ENCODE measurements around the gene NDUFA6.
"Not testable (repeated sequence)": the region's sequence is repeated elsewhere in the genome, so short reads cannot be mapped to it uniquely, and the experiment has no call there.

NDUFA6 gene

GRCh38 chr22:42111798-42112197, 21.2 kb upstream of the NDUFA6 start:
- no peak for DNase-seq

GRCh38 chr22:42108848-42109247, 18.3 kb upstream of the NDUFA6 start:
- no peak for DNase-seq

DNA sequence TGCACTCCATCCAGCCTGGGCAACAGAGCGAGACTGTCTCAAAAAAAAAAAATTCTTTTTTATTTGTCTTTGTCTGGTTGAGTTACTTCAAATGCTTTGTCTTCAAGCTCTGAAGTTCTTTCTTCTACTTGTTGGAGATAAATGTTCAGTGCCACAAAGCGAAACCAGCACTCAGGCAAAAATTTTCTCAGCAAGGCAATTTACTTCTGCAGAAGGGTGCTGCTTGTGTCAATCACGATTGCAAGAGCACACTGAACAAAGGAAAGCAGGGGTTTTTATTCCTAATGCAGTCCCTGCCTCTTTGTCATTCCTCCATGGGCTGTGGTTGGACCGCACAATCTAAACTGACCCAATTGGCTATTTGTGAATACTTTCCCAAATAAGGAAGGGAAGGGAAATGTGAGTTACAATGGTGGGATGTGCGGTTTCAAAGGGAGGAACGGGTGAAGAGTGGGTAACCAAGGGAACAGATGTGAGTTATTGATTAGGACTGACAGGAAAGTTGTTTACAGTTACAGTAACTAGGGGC, 13.8 kb upstream of the NDUFA6 start:
- not testable (repeated sequence) for DNase-seq

DNA sequence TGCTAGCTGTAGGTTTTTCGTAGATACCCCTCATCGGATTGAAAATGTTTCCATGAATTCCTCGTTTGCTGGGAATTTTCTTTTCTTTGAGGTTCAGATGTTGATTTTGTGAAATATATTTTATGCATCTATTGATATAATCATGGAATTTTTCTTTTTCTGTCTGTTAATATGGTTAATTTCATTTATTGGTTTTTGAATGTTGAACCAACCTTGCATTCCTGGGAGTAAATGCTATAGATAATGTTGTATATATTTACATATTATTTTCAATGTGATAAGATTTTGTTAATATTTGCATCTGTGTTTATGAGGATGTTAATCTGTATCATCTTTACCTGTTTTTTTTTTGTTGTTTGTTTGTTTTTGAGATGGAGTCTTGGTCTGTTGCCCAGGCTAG, 10.6 kb upstream of the NDUFA6 start:
- DNase-seq, result no peak

DNA sequence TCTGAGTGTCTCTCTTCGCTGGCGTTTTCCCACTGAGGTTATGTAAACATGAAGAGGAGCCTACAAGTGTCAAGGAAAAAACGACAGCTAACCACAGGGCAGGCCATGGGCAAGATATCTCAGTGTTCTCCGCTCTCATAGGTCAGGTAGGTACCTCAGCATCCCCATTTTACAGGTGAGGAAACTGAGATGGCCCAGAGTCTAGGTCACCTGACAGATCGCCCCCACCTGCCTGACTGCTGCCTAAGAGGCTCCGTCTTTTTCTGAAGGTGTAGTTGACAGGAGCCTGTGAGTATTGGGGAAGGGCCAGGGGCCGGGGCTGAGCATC, 847 bp upstream of the NDUFA6 start:
- DNase-seq, result no peak

GRCh38 chr22:42086051-42086450, 4.5 kb downstream of the NDUFA6 start:
- no peak for DNase-seq

GRCh38 chr22:42084874-42085273, 5.7 kb downstream of the NDUFA6 start:
- DNase-seq, result no peak

- no peak for DNase-seq
Measured at GRCh38 chr22:42083119-42083518, 7.5 kb downstream of the NDUFA6 start.

DNA sequence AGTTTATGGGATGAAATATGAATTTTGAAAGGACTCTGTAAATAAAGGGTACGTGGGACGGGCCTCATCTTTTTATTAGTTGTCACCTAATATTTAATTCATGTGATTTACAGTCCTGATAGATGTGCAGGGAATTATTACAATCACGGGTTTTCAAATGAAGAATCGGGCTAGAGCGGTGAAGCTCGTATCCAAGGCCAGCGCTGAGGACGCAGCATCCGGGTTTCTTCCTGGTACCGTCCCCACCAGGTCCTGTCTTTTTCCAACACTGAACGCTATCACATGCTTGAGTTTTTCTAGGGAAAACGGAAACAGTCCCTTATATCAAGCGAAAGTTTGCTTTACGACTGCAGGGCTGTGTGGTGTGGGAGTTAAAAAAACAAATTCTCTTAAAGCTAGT, 10.3 kb downstream of the NDUFA6 start:
- no peak for DNase-seq

- DNase-seq, result peak; percentile 88
Measured at GRCh38 chr22:42079319-42080251, 11.0 kb downstream of the NDUFA6 start, which contains the start of gene SMDT1. Gene SMDT1, plus strand, starts transcription at chr22:42079700. Its CDS starts 69 bp downstream, at chr22:42079769.

- DNase-seq, result peak; percentile 10
Measured at GRCh38 chr22:42078469-42079318, 11.9 kb downstream of the NDUFA6 start.

- no peak for DNase-seq
Measured at GRCh38 chr22:42077486-42078125, 13.0 kb downstream of the NDUFA6 start.

GRCh38 chr22:42076764-42077485, 13.6 kb downstream of the NDUFA6 start:
- DNase-seq, result no peak

DNA sequence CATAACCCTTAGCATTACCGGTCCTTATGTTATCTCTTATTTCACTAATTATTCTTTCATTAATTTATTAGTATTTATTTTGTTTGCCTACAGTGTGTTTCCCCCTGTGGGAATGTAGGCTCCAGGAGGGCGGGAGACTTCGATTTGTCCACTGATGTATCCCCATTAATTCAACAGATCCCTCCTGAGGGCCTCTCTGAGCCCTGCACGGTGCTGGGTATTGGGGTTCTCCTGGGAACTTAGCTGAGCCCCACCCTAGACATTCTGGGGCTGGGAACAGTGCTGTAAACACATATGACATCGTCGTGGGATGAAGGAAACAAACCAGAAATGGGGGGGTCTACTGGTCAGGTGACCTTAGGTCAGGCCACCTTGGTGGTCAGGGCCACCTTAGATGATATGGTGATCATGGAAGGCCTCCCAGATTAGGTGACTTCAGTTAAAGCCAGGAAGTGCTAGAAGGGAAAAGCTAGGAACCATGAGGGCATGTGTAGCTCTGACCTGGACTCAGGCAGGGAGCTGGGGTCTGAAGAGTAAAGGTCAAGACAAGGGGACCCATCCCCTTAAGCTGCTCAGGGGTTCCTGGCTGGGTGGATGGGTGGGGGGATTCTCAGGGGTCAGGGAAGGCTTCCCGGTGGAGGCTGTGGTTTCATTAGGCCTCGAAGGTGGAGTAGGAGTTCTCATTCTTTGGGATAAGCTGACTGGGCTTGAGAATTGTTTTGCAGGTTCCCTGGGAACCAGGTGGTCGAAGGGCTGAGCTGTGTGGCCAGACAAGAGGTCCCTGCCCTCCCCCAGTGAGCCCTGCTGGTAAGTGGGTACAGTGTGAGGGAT, 15.5 kb downstream of the NDUFA6 start:
- DNase-seq, result no peak

GRCh38 chr22:42074132-42074811, 16.3 kb downstream of the NDUFA6 start, which contains the start of gene PHETA2:
Gene PHETA2, plus strand, starts transcription at chr22:42074248. Its CDS starts 3,046 bp downstream, at chr22:42077294.
- no peak for DNase-seq

- no peak for DNase-seq
Measured at GRCh38 chr22:42073621-42074041, 16.9 kb downstream of the NDUFA6 start.

GRCh38 chr22:42072606-42073330, 17.8 kb downstream of the NDUFA6 start:
- DNase-seq, result no peak

- DNase-seq, result not testable (repeated sequence)
Measured at GRCh38 chr22:42071508-42071907, 19.1 kb downstream of the NDUFA6 start.

- DNase-seq, result peak; percentile 80
Measured at GRCh38 chr22:42070517-42071422, 19.8 kb downstream of the NDUFA6 start, which contains the start of gene NAGA. Gene NAGA, minus strand, starts transcription at chr22:42070812. Its CDS starts 515 bp downstream, at chr22:42070297.
